GM12873 (cell line): ENCODE results near the gene MILR1.

Experiments used
- TF ChIP-seq, protein P1 (sequence below): IDR thresholded peaks from 2 replicates; pipeline ENCODE4 v1.5.1; 2012; ENCODE audit warnings: low read depth, mild to moderate bottlenecking, moderate library complexity, low read length, control low read depth; ENCODE audit not compliant: insufficient read depth; ENCODE audit errors: missing control alignments

Gene MILR1

DNA sequence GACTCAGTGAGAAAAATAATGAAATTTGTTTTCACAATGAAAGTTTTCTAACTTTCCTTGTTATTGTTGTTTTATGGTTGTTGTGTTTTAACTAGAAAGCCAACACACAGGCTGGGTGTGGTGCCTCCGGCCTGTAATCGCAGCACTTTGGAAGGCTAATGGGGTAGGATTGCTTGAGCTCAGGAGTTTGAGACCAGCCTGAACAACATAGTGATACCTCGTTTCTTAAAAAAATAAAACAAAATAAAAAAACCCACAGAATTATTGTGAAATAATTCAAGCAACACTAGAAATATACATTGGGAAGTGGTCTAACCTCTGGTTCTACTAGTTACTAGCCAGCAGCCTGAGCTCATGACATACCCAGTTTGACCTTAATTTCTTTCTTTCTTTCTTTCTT is 630 bp downstream of the MILR1 start:
- TF ChIP-seq, protein P1, sequence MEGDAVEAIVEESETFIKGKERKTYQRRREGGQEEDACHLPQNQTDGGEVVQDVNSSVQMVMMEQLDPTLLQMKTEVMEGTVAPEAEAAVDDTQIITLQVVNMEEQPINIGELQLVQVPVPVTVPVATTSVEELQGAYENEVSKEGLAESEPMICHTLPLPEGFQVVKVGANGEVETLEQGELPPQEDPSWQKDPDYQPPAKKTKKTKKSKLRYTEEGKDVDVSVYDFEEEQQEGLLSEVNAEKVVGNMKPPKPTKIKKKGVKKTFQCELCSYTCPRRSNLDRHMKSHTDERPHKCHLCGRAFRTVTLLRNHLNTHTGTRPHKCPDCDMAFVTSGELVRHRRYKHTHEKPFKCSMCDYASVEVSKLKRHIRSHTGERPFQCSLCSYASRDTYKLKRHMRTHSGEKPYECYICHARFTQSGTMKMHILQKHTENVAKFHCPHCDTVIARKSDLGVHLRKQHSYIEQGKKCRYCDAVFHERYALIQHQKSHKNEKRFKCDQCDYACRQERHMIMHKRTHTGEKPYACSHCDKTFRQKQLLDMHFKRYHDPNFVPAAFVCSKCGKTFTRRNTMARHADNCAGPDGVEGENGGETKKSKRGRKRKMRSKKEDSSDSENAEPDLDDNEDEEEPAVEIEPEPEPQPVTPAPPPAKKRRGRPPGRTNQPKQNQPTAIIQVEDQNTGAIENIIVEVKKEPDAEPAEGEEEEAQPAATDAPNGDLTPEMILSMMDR, result no peak

DNA sequence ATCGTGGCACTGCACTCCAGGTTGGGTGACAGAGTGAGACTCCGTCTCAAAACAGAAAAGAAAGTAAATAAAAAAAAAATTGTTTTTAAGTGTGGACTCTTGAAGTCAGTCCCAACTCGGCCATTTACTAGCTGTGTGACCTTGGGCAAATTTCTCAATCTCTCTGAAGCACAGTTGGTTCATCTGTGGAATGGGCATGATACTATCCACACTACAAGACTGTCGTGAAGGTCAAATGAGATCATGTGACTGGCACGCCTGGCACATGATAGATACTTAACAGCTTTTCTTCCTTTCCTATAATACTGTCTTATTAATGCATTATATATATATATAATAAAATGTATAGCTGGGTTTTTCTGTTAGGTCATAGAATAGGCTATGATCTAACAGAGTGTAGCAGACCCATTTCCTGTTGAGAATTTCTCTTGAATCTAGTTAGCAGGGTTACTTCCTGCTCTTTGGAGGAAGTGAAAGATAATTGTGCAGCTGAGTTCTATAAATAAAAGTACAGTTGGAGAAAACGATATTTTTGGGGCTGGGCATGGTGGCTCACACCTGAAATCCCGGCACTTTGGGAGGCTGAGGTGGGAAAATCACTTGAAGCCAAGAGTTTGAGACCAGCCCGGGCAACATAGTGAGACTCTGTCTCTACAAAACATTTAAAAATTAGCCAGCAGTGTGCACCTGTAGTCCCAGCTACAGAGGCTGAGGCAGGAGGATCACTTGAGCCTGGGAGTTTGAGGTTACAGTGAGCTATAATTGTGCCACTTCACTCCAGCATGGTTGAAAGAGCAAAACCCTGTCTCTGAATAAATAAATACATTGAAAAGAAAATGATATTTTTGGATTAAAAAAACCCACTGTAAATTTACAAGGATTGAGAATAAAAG is 7.3 kb downstream of the MILR1 start:
- TF ChIP-seq, protein P1, result no peak

DNA sequence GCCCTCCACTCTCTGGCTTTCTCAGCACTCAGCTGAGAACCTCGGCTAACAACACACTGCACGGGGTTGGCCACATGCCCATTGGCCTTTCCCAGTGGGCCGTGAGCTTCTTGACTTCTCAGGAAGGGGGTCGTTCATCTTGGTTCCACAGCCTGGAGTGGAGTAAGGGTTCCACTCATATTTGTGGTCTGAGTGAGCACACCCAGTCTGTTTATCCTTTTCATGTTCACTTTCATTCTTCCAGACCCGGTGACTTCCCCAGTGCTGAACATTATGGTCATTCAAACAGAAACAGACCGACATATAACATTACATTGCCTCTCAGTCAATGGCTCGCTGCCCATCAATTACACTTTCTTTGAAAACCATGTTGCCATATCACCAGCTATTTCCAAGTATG is 8.2 kb downstream of the MILR1 start:
- TF ChIP-seq, protein P1, result no peak

- TF ChIP-seq, protein P1, result no peak
Observed at GRCh38 chr17:64458756-64459155, 9.8 kb downstream of the MILR1 start.

DNA sequence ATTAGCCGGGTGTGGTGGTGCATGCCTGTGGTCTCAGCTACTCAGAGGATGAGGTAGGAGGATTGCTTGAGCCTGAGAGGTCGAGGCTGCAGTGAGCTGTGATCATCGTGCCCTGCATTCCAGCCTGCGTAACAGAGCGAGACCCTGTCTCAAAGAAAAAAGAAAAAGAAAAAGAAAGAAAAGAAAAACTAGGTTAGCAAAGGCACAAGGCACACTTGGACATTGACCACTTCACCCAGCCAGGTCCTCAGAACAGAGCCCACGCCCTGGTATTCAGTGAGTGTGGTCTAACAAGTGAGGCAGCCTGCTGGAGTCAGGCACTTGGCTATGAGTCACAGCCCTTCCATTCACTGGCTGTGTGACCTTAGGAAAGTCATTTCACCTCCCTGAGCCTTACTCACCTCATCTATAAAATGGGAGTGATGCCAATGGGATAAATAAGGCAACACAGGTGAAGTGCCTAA is 10.4 kb downstream of the MILR1 start:
- TF ChIP-seq, protein P1, result no peak

DNA sequence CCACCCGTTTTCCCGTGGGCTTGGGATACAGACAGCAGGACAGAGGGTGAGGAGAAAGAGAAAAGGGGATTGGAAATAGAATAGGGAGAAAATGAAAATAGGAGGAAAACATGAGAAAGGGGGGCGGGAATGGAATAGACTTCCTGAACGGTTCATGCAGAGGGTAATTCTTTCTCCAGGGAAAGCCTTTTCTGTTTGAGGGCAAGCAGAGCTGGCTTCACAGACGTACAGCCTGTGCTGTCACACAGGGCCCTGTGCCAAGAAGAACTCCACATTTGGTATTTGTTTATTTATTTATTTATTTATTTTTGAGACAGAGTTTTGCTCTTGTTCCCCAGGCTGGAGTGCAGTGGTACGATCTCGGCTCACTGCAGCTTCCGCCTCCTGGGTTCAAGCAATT is 12.0 kb downstream of the MILR1 start:
- TF ChIP-seq, protein P1, result no peak

DNA sequence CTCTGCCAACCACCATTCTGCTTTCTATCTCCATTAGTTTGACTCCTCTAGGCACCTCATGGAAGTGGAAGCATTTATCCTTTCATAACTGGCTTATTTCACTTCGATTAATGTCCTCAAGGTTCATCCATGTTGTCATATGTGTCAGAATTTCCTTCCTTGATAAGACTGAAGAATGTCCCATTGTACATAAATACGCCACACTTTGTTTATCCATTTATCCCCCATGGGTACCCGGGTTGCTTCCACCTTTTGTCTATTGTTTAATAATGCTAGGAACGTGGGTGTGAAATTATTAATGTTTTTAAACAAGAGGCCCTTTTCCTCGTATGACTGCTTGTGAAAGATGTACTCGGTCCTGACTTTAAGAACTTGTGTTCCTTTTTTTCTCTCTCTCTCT is 12.9 kb downstream of the MILR1 start:
- TF ChIP-seq, protein P1, result no peak
